Thymus (tissue), 11 donors: ENCODE measurements around the gene PRXL2B. TPM values are rescaled to one million over a fixed set of nuclear protein-coding genes. Genes with fewer than 3 reads are reported as not detected.
"Not testable (repeated sequence)": the region's sequence is repeated elsewhere in the genome, so short reads cannot be mapped to it uniquely, and the experiment has no call there.

Experiments
- DNase-seq, 9 donors: peaks; one replicate each; pipeline ENCODE4 v3.0.0-alpha.2; 2013; ENCODE audit warnings: low spot score in 9 of 9, low read depth in 6 of 9, missing footprints in 1 of 9
- H3K27ac ChIP-seq, 2 donors: one replicate each; pipeline ENCODE4 v1.5.1; 2013; ENCODE audit warnings: control low read depth in 1 of 2, low read depth in 1 of 2, low read length in 1 of 2, mild to moderate bottlenecking in 1 of 2, moderate library complexity in 1 of 2
- H3K27me3 ChIP-seq, 2 donors: one replicate each; pipeline ENCODE4 v1.5.1; 2013; ENCODE audit warnings: low read length in 1 of 2; ENCODE audit not compliant: control insufficient read depth in 2 of 2, insufficient read depth in 1 of 2
- H3K36me3 ChIP-seq, 2 donors: one replicate each; pipeline ENCODE4 v1.5.1; 2013; ENCODE audit warnings: low read length in 1 of 2, mild to moderate bottlenecking in 1 of 2, moderate library complexity in 1 of 2; ENCODE audit not compliant: control insufficient read depth in 2 of 2, insufficient read depth in 2 of 2
- H3K4me1 ChIP-seq, 2 donors: one replicate each; pipeline ENCODE4 v1.5.1; 2013; ENCODE audit warnings: low read length in 2 of 2; ENCODE audit not compliant: control insufficient read depth in 2 of 2, insufficient read depth in 2 of 2
- H3K4me3 ChIP-seq, 2 donors: one replicate each; pipeline ENCODE4 v1.5.1; 2013; ENCODE audit warnings: low read length in 2 of 2, control low read depth in 1 of 2, mild to moderate bottlenecking in 1 of 2
- H3K9me3 ChIP-seq, 2 donors: one replicate each; pipeline ENCODE4 v1.5.1; 2013; ENCODE audit warnings: low read length in 1 of 2, mild to moderate bottlenecking in 1 of 2; ENCODE audit not compliant: control insufficient read depth in 2 of 2, insufficient read depth in 1 of 2
- WGBS: extraction: QIAGEN DNeasy Blood & Tissue Kit; methylation state at CpG from one replicate; pipeline ENCODE4 v1.1.7; 2013; 5-methylcytosine and 5-hydroxymethylcytosine counted together
- polyA plus RNA-seq: library from polyadenylated mRNA; stranded (reverse); fragments of 200-250 nt; gene quantifications from one replicate; pipeline ENCODE4 v1.2.3, GENCODE V29; 2013
- total RNA-seq: library from RNA; stranded (reverse); fragments of 120-200 nt; gene quantifications from one replicate; pipeline ENCODE4 v1.2.4, GENCODE V29; 2013
- donor health status: healthy.

PRXL2B gene
- total and polyA plus RNA-seq, 2 donors, result 11.8 to 12.3 TPM

DNA sequence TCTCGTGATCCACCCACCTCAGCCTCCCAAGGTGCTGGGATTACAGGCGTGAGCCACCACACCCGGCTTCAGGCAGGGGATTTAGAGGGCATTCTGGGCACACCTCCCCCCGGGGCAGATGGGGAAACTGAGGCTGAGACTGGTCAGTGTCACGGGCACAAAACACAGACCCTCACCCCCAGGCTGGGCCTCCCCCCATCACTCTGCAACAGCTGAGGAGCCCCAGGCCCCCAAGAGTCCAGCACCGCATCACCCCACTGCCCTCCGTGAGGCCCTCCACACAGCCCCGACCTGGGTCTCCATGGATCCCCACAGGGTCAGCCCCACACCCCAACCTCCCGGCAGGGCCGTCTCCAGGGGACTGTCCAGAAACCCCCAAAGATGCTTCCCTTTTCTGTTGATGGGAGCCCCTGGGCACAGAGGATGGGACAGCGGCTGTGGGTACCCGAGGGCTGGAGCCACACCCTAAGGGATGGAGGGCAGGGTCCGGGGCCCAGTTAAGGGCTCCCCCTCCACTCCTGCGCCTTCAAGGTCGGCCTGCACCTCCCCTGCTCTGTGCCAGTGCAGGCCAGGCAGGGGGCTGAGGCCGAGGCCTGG, 19.4 kb upstream of the PRXL2B start:
- DNase-seq, result no peak

DNA sequence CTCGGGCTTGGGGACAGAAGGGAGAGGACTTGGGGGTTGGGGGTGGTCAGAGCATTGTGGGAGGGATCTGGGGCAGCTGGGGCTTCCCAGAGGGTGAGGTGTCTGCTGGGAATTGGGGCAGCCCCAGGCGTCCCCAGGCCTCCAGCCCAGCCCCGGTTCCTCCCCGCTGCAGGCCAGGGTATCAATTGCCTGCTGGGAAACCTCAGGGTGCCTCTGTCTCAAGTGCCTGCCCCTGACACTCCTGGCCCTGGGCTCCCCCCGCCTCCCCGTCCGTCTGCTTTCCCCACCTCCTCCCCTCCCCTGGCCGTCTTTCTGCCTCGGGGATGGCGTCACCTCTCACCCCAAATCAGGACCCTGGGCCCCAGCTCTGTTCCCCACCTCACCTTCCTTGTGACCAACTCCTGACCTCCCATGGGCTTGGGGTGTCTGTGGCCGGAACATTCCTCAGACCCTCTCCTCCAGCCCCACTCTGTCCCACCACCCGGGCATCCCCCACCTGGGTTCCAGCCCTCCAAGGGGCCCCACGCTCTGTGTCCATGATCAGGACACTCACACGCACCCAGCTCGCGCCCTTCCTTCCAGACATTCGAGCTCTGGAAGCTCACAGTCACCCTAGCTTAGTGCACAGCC, 18.3 kb upstream of the PRXL2B start:
- not testable (repeated sequence) for DNase-seq, H3K27me3 ChIP-seq, H3K4me1 ChIP-seq, H3K27ac ChIP-seq, H3K4me3 ChIP-seq, H3K36me3 ChIP-seq, H3K9me3 ChIP-seq
- 80% methylated on average over 13 of the region's 17 CpGs for WGBS

More for the DNA sequence above, 19.4 kb upstream of the PRXL2B start:
- Histone ChIP-seq H3K4me3 (no peak overlapping the region), H3K27me3 (no peaks in the 10 kb centered on the region), H3K36me3 (peaks cover 6 to 10% of the 10 kb centered on the region in 2 donors), H3K9me3 (no peaks in the 10 kb centered on the region), H3K4me1 (no peaks in the 10 kb centered on the region), H3K27ac (no peak overlapping the region)
- WGBS, result 94% methylated on average over 16 of the region's 16 CpGs

DNA sequence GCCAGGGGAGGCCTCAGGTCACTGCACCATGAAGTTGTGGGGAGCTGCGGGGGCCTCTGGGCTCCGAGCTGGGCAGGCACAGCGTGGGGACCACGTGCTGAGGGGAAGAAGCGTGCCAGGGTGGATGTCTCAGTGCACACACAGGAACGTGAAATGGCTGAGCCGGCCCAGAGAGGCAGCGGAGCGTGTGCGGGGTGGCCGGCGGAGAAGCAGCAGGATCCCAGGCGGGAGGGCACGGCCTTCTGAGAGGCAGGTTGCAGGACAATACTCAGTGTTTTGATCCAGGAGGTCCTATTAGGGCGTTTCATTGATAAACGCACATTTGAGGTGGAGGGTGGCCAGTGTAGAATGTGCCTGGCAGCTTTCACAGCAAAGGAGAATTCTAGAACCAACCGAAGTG, 17.5 kb upstream of the PRXL2B start:
- no peak for DNase-seq
- H3K4me3 ChIP-seq, result no peak overlapping the region
- H3K27me3 ChIP-seq, result no peaks in the 10 kb centered on the region
- peaks cover 0 to 5% of the 10 kb centered on the region in 2 donors for H3K9me3 ChIP-seq
- H3K27ac ChIP-seq, result no peak overlapping the region
- H3K36me3 ChIP-seq, result no peaks in the 10 kb centered on the region
- 91% methylated on average over 17 of the region's 17 CpGs for WGBS
- no peaks in the 10 kb centered on the region for H3K4me1 ChIP-seq

DNA sequence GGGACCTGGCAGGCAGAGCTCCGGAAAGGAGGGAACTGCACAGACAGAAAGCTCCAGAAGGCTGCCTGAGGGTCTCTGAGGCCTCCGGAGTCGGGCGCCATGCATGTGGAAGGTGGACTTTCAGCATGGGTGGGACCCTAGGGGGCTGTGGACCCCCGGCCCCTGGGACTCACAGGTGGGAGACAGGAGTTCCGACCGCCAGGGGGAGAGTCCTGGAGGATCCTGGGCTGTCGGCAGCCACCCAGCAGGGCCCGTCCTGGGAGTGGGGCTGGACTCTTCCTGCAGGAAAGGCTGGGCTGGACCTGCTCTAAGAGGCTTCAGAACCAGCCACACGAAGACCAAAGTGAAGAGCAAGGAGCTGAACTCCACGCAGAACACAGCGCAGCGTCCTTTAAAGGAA, 16.9 kb upstream of the PRXL2B start:
- not testable (repeated sequence) for H3K36me3 ChIP-seq, H3K4me3 ChIP-seq, H3K4me1 ChIP-seq, H3K27me3 ChIP-seq, H3K27ac ChIP-seq, DNase-seq, H3K9me3 ChIP-seq
- WGBS, result 90% methylated on average over 13 of the region's 13 CpGs

DNA sequence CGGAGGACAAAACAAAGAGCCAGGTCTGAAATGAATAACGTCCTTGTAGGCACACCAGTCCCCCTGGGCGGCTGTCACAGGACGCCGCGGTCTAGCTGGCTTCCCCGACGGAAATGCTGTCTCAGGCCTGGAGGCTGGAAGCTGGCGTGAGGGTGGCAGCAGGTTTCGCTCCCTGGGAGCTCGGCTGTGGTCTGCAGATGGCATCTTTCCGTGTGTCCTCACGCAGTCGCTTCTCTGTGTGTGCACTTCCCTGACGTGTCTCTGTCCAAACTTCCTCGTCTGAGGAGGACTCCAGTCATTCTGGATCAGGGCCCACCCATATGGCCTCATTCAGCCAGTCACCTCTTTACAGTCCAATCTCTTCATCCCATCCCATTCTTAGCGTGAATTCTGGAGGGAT, 16.2 kb upstream of the PRXL2B start:
- 88% methylated on average over 17 of the region's 17 CpGs for whole genome bisulfite sequencing
- no peak for DNase-seq
- H3K27ac ChIP-seq, result no peak overlapping the region

DNA sequence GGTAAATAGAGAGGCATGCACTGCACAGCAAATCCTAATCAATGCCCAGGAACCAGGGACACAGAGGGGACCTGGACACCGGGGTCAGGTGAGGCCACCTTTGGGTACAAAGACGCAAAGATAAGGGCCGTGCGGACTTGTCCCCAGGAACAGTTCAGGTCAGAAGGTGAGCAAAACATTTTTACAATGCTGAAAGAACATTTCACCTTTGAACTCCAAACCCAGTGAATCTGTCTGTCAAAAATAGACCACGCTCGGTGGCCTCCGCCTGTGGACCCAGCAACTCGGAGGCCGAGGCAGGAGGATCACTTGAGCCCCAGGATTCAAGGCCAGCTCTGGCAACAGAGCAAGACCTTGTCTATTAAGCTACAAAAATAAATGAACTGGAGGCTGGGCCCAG, 15.2 kb upstream of the PRXL2B start:
- Histone ChIP-seq H3K27me3 (no peaks in the 10 kb centered on the region), H3K36me3 (no peaks in the 10 kb centered on the region), H3K4me1 (peaks cover 0 to 9% of the 10 kb centered on the region in 2 donors), H3K4me3 (no peak overlapping the region), H3K27ac (no peak overlapping the region), H3K9me3 (peaks cover 0 to 5% of the 10 kb centered on the region in 2 donors)
- no peak for DNase-seq
- WGBS, result 98% methylated on average over 9 of the region's 9 CpGs

More for the DNA sequence above, 16.2 kb upstream of the PRXL2B start:
- H3K9me3 ChIP-seq, result peaks cover 0 to 5% of the 10 kb centered on the region in 2 donors
- H3K36me3 ChIP-seq, result no peaks in the 10 kb centered on the region
- no peaks in the 10 kb centered on the region for H3K4me1 ChIP-seq
- no peaks in the 10 kb centered on the region for H3K27me3 ChIP-seq
- H3K4me3 ChIP-seq, result no peak overlapping the region

DNA sequence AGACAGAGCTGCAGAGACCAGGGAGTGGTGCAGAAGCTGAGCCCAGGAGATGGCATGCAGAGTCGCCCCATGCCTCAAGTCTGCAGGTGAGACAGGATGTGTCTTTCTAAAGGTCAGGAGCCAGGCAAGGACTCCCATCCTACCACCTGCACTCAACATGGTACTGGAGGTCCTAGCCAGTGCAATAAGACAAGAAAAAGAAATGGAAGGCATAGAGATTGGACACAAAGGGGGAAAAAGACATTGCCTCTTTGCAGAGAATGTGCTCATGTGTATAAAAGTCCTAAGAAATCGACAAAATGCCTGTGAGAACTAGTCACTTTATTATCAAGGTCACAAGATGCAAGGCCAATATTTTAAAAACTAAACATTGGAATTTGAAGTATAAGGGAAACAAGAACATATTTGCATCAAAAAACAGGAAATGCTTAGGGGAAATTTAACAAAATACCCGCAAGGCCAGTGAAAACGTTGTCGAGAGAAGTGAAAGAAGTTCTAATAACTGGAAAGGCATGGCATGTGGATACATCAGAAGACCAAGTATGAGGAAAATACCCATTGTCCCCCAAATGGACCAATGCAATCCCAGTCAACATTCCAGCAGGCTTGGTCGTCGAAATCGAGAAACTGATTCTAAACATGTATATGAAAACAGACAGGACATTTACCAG, 13.2 kb upstream of the PRXL2B start:
- Histone ChIP-seq H3K4me1 (peaks cover 5 to 29% of the 10 kb centered on the region in 2 donors), H3K9me3 (peaks cover 0 to 5% of the 10 kb centered on the region in 2 donors), H3K27ac (no peak overlapping the region), H3K4me3 (no peak overlapping the region), H3K27me3 (no peaks in the 10 kb centered on the region), H3K36me3 (no peaks in the 10 kb centered on the region)
- 96% methylated on average over 8 of the region's 8 CpGs for WGBS
- DNase-seq, result no peak

DNA sequence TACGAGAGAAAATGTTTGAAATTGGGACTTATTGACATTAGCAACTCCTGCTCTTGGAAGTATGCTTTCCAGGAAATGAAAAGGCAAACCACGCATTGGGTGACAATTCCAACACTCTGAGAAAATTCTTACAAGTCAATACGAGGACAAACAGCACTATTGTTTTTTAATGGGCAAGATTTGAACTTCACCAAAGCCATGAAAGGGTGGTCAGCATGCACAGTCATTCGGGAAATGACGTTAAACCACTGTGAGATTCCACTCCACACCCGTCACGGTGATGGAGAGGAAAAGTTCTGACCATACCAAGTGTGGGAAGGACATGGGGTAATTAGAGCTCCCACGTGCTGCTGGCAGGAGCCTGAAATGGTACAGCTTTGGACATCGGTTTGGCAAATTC, 12.2 kb upstream of the PRXL2B start:
- DNase-seq, result no peak
- peaks cover 7 to 35% of the 10 kb centered on the region in 2 donors for H3K4me1 ChIP-seq
- no peaks in the 10 kb centered on the region for H3K27me3 ChIP-seq
- no peak overlapping the region for H3K27ac ChIP-seq
- no peak overlapping the region for H3K4me3 ChIP-seq
- H3K36me3 ChIP-seq, result no peaks in the 10 kb centered on the region
- H3K9me3 ChIP-seq, result peaks cover 0 to 5% of the 10 kb centered on the region in 2 donors
- 91% methylated on average over 9 of the region's 9 CpGs for WGBS
